RWPE2 (cell line): ENCODE measurements around the gene KNCN.
A peak's percentile ranks its signal among the peaks of the same experiment; 100 is the strongest.

Experiments used
- ATAC-seq: fragments of 200-7000 bp; cut with Tn5 transposase; 3 replicates; pipeline ENCODE4 v1.9.1; 2021; ENCODE audit warnings: low read depth
- DNase-seq: peaks from one replicate; pipeline ENCODE4 v3.0.0-alpha.2; 2020; ENCODE audit warnings: low spot score
- H3K27ac ChIP-seq: fragments of 450-650 bp; 2 replicates; pipeline ENCODE4 v1.5.1; 2017; ENCODE audit warnings: mild to moderate bottlenecking; ENCODE audit not compliant: poor library complexity, severe bottlenecking
- H3K27me3 ChIP-seq: fragments of 250-450 bp; sonication (Bioruptor Pico); 2 replicates; pipeline ENCODE4 v1.5.1; 2021; ENCODE audit warnings: mild to moderate bottlenecking, moderate library complexity; ENCODE audit not compliant: insufficient read depth, poor library complexity, severe bottlenecking
- H3K36me3 ChIP-seq: fragments of 250-450 bp; sonication (Bioruptor Pico); 2 replicates; pipeline ENCODE4 v1.5.1; 2020; ENCODE audit warnings: low read depth, mild to moderate bottlenecking, moderate library complexity
- H3K4me1 ChIP-seq: fragments of 250-450 bp; sonication (Bioruptor Pico); 2 replicates; pipeline ENCODE4 v1.5.1; 2021; ENCODE audit warnings: mild to moderate bottlenecking, moderate library complexity; ENCODE audit not compliant: insufficient read depth, poor library complexity, severe bottlenecking
- H3K4me3 ChIP-seq: fragments of 250-450 bp; sonication (Bioruptor Pico); 2 replicates; pipeline ENCODE4 v1.5.1; 2021; ENCODE audit warnings: mild to moderate bottlenecking, moderate library complexity; ENCODE audit not compliant: severe bottlenecking
- H3K9me3 ChIP-seq: fragments of 250-450 bp; sonication (Bioruptor Pico); 2 replicates; pipeline ENCODE4 v1.5.1; 2021; ENCODE audit warnings: mild to moderate bottlenecking, moderate library complexity; ENCODE audit not compliant: severe bottlenecking
- TF ChIP-seq, protein P1 (sequence below): fragments of 450-650 bp; IDR thresholded peaks from one replicate; pipeline ENCODE4 v1.5.1; 2017; ENCODE audit warnings: mild to moderate bottlenecking, moderate library complexity; ENCODE audit not compliant: poor library complexity, severe bottlenecking

Gene KNCN

GRCh38 chr1:46550751-46551231, 656 bp downstream of the KNCN start:
- Histone ChIP-seq H3K36me3 (no peaks in the 10 kb centered on the region), H3K27me3 (no peaks in the 10 kb centered on the region), H3K27ac (no peak overlapping the region), H3K4me1 (no peaks in the 10 kb centered on the region), H3K9me3 (no peaks in the 10 kb centered on the region), H3K4me3 (no peak overlapping the region)
- DNase-seq: peak; percentile 54
- no peak for ATAC-seq
- TF ChIP-seq, protein P1, sequence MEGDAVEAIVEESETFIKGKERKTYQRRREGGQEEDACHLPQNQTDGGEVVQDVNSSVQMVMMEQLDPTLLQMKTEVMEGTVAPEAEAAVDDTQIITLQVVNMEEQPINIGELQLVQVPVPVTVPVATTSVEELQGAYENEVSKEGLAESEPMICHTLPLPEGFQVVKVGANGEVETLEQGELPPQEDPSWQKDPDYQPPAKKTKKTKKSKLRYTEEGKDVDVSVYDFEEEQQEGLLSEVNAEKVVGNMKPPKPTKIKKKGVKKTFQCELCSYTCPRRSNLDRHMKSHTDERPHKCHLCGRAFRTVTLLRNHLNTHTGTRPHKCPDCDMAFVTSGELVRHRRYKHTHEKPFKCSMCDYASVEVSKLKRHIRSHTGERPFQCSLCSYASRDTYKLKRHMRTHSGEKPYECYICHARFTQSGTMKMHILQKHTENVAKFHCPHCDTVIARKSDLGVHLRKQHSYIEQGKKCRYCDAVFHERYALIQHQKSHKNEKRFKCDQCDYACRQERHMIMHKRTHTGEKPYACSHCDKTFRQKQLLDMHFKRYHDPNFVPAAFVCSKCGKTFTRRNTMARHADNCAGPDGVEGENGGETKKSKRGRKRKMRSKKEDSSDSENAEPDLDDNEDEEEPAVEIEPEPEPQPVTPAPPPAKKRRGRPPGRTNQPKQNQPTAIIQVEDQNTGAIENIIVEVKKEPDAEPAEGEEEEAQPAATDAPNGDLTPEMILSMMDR: no peak

GRCh38 chr1:46549697-46550681, 1.5 kb downstream of the KNCN start:
- H3K27me3 ChIP-seq: peaks cover 7% of the 10 kb centered on the region
- DNase-seq: peak; percentile 45

DNA sequence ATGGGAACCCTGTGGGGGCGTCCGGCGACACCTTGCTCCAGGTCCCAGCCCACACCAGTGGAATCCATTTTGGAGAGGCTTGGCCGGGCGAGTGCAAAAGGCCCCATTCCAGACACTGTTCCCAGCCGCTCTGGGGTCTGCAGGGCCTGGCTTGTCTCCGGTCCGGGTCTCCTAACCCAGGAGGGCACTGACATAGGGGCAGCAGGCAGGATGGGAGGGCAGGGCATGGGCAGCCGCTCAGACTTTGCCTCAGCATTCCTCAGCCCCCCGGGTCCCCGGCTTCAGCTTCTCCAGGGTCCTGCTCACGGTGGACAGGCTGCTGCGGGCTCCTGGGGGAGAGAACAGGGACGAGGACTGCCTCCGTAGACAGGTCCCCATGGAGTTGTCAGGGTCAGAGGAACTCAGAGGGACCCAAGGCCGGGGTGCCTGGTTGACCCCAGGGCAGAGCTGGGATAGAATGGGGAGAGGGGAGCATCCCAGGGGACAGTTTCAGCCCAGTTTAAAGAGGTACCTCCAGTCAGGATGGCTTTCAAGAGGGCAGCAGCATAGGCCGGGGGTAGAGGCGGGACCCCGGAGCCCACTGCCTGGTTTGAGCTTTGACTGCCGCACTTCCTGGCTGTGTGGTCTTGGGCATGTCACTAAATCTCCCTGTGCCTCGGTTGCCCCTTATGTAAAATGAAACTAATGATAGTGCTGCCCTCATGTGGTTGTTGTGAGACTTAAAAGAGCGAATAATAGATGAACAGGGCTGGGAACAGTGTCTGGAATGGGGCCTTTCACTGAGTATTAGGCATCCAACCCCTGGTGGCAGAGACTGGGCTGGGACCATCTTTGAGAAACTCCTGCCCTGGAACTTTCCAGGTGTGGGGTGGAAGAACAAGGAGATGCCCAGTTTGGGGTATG, 3.7 kb downstream of the KNCN start:
- Histone ChIP-seq H3K27ac (no peak overlapping the region), H3K36me3 (no peaks in the 10 kb centered on the region), H3K9me3 (no peaks in the 10 kb centered on the region), H3K27me3 (peaks cover 20% of the 10 kb centered on the region), H3K4me1 (no peaks in the 10 kb centered on the region), H3K4me3 (no peak overlapping the region)
- TF ChIP-seq, protein P1: peak; percentile 57
- ATAC-seq (peak; percentile 60), DNase-seq (no peak)

More at GRCh38 chr1:46549697-46550681, 1.5 kb downstream of the KNCN start:
- Histone ChIP-seq H3K4me3 (no peak overlapping the region), H3K9me3 (no peaks in the 10 kb centered on the region), H3K27ac (no peak overlapping the region), H3K36me3 (no peaks in the 10 kb centered on the region), H3K4me1 (no peaks in the 10 kb centered on the region)
- TF ChIP-seq, protein P1: no peak
- ATAC-seq: peak; percentile 17; the same call in 2 of the 3 replicates

GRCh38 chr1:46546210-46546609, 5.2 kb downstream of the KNCN start:
- no peak overlapping the region for H3K4me3 ChIP-seq
- H3K36me3 ChIP-seq: no peaks in the 10 kb centered on the region
- H3K9me3 ChIP-seq: no peaks in the 10 kb centered on the region
- H3K27ac ChIP-seq: no peak overlapping the region
- H3K4me1 ChIP-seq: no peaks in the 10 kb centered on the region
- no peak for ATAC-seq
- peaks cover 20% of the 10 kb centered on the region for H3K27me3 ChIP-seq
- TF ChIP-seq, protein P1: no peak
- DNase-seq: no peak
